Heart left ventricle (tissue), 16 donors: ENCODE measurements around the gene COLEC11. TPM values are rescaled to one million over a fixed set of nuclear protein-coding genes. Genes with fewer than 3 reads are reported as not detected.
"Not testable (repeated sequence)": the region's sequence is repeated elsewhere in the genome, so short reads cannot be mapped to it uniquely, and the experiment has no call there.

Source experiments
- ATAC-seq, 4 donors: fragments of 200-7000 bp; cut with Tn5 transposase; one replicate each; pipeline ENCODE4 v1.9.1; 2020 to 2022; ENCODE audit warnings: moderate library complexity in 4 of 4, mild to moderate bottlenecking in 3 of 4, moderate number of reproducible peaks in 1 of 4
- DNase-seq, 5 donors: peaks; one replicate each; pipeline ENCODE4 v3.0.0-alpha.2; 2020
- H3K27ac ChIP-seq, 12 donors: fragments of 200-600 bp; sonication (generic) in 4 of 12; one replicate each; pipeline versions ENCODE4 v1.5.0 to v1.8.0; 2016 to 2022; ENCODE audit warnings: mild to moderate bottlenecking in 2 of 12
- H3K27me3 ChIP-seq, 9 donors: fragments of 200-600 bp; sonication (generic) in 2 of 9; one replicate each; pipeline versions ENCODE4 v1.5.1 to v1.8.0; 2016 to 2022; ENCODE audit warnings: mild to moderate bottlenecking in 3 of 9
- H3K36me3 ChIP-seq, 9 donors: fragments of 200-600 bp; sonication (generic) in 2 of 9; one replicate each; pipeline versions ENCODE4 v1.5.0 to v1.8.0; 2018 to 2022; ENCODE audit warnings: mild to moderate bottlenecking in 2 of 9
- H3K4me1 ChIP-seq, 12 donors: fragments of 200-600 bp; sonication (generic) in 4 of 12; one replicate each; pipeline versions ENCODE4 v1.5.0 to v1.8.0; 2016 to 2022; ENCODE audit warnings: mild to moderate bottlenecking in 3 of 12
- H3K4me3 ChIP-seq, 12 donors: fragments of 200-600 bp; sonication (generic) in 4 of 12; one replicate each; pipeline versions ENCODE4 v1.5.0 to v1.8.0; 2017 to 2022; ENCODE audit warnings: mild to moderate bottlenecking in 9 of 12, moderate library complexity in 4 of 12
- H3K9me3 ChIP-seq, 12 donors: fragments of 200-600 bp; sonication (generic) in 4 of 12; one replicate each; pipeline versions ENCODE4 v1.5.0 to v1.8.0; 2016 to 2022; ENCODE audit warnings: mild to moderate bottlenecking in 1 of 12
- POLR2A ChIP-seq, 2 donors: fragments of 450-650 bp; IDR thresholded peaks; one replicate each; pipeline ENCODE4 v1.6.1; 2017; ENCODE audit warnings: antibody characterized with exemption in 2 of 2, mild to moderate bottlenecking in 2 of 2, moderate library complexity in 2 of 2
- WGBS, 4 donors: extraction: QIAGEN DNeasy Blood & Tissue Kit in 2 of 4; methylation state at CpG; one replicate each; pipeline versions ENCODE4 v1.1.5 to v1.1.7; 2013 to 2018; 5-methylcytosine and 5-hydroxymethylcytosine counted together
- intact Hi-C, 10 donors: fragments of 100-400 bp; cut with DNase I; formaldehyde crosslinking; loops; one replicate each; pipeline versions ENCODE4 v1.11.1 to v1.14.2; 2022
- polyA plus RNA-seq, 2 donors: library from polyadenylated mRNA; stranded (reverse); fragments of 200-250 nt; gene quantifications; one replicate each; pipeline ENCODE4 v1.2.3, GENCODE V29; 2013
- total RNA-seq, 9 donors: library from RNA; depleted of rRNA in 2 of 9; stranded (reverse); fragments of >200 nt in 2 of 9; fragmentation: NEBNext Ultra II Directional in 3 of 9; extraction: Animal tissue kit (Norgen Biotek cat#: 25700) in 3 of 9; gene quantifications; one replicate each; pipeline versions ENCODE4 v1.1.0 to v1.2.4, GENCODE V29; 2016 to 2023
- TF ChIP-seq, protein P1 (sequence below), 12 donors: fragments of 200-600 bp; sonication (generic) in 4 of 12; IDR thresholded peaks; one replicate each; pipeline versions ENCODE4 v1.5.0 to v1.8.0; 2018 to 2022; ENCODE audit warnings: antibody characterized with exemption in 12 of 12, mild to moderate bottlenecking in 5 of 12
- donor health status: ischemic (EF 13 %, LVEDD 7.1; RV severe dilation, severe dysfunction).
- donor health status: healthy with polysubstance abuse.
- donor health status: DM: no; HTN: yes; CAD: no.
- donor health status: DM: no; HTN: no; CAD: no.
- donor health status: ischemic (EF 25% LVEDD 6.9; RV normal size, moderate dysfunction).
- donor health status: ischemic (EF 25% LVEDD 5.7; RV mildly dilated, moderate dysfunction).
- donor health status: healthy.
- donor health status: DM: yes; HTN: yes; CAD: no.
- donor health status: ischemic (EF 35%, LVEDD 5.7; RV mildly dilated, moderate dysfunction).
- donor health status: nonischemic (EF 11% LVEDD 7.7; RV severe dilation, severe dysfunction).
- donor health status: DM: yes; HTN: yes; CAD: no.
- donor health status: PGD.
- donor health status: ischemic (EF 29% LVEDD 5.4; RV normal size, mild dysfunction).
- donor health status: nonischemic (EF 23%, LVEDD 6.1; RV moderate dilation, normal function).

The COLEC11 gene
- total and polyA plus RNA-seq, 11 donors = 2.3 to 12.5 (median 3.1) TPM

DNA sequence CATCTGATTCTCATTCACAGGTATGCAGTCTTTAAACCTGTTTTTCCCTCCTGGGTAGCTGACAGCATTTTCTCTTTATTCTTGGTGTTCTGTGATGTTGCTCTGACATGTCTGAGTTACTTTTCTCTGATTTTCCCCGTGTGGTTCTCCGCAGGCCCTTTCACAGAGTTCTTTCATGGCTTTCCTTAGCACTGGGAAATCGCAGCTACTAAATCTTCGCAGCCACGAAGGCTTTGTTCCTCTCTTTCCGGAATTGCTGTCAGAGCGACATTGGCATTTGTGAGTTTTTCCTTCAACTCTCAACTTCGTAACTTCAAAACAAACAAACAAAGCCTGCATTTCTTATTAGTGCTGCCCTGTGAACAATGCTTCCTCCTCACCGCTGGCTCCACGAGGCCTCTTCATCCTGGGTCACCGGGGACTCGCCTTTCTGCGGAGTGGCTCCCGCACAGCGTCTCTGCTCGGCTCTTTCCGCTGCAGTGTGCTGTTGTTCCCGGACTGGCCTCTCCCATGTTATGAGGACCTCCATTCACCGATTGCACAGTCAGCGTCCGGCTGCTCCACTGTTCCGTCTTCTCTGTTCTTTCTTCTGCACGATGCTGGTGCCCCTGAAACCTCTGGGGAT, 16.1 kb downstream of the COLEC11 start:
- intact Hi-C loops = no loop called here
- Histone ChIP-seq H3K4me1 (no peaks in the 10 kb centered on the region), H3K27me3 (no peaks in the 10 kb centered on the region), H3K36me3 (no peaks in the 10 kb centered on the region), H3K27ac (no peak overlapping the region), H3K9me3 (peaks cover 0 to 15% (median 2%) of the 10 kb centered on the region in 12 donors), H3K4me3 (no peak overlapping the region)
- 57 to 79% (median 67%) methylated on average over 23 of the region's 23 CpGs for WGBS, 4 donors
- no peak for ATAC-seq
- no peak for DNase-seq
- TF ChIP-seq, protein P1, sequence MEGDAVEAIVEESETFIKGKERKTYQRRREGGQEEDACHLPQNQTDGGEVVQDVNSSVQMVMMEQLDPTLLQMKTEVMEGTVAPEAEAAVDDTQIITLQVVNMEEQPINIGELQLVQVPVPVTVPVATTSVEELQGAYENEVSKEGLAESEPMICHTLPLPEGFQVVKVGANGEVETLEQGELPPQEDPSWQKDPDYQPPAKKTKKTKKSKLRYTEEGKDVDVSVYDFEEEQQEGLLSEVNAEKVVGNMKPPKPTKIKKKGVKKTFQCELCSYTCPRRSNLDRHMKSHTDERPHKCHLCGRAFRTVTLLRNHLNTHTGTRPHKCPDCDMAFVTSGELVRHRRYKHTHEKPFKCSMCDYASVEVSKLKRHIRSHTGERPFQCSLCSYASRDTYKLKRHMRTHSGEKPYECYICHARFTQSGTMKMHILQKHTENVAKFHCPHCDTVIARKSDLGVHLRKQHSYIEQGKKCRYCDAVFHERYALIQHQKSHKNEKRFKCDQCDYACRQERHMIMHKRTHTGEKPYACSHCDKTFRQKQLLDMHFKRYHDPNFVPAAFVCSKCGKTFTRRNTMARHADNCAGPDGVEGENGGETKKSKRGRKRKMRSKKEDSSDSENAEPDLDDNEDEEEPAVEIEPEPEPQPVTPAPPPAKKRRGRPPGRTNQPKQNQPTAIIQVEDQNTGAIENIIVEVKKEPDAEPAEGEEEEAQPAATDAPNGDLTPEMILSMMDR (IDR thresholded peaks at IDR 0.05) = no peak
- TF ChIP-seq POLR2A (IDR thresholded peaks at IDR 0.05) = no peak

DNA sequence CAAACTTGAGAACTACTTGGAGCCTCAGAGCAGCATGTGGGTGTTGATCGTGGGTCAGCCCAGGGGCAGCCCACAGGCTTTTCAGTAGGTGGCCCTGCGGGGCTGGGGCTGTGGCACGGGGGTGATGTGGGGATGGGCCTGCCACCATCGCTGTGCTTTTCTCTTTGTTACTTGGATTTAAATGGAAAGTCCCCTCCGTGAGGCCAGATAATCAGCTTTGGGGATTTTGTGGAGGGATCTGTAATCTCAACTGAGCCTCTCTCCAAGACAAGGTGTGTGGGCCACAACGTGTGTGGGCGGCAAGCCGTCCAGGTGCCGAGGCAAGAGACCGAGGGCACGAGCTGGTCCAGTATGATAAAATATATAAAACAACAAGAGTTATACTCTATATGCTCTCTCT, 16.7 kb downstream of the COLEC11 start:
- Histone ChIP-seq H3K4me3 (no peak overlapping the region), H3K36me3 (no peaks in the 10 kb centered on the region), H3K27me3 (no peaks in the 10 kb centered on the region), H3K4me1 (no peaks in the 10 kb centered on the region), H3K9me3 (peaks cover 0 to 15% (median 2%) of the 10 kb centered on the region in 12 donors), H3K27ac (no peak overlapping the region)
- no peak for TF ChIP-seq POLR2A (IDR thresholded peaks at IDR 0.05)
- TF ChIP-seq, protein P1 (IDR thresholded peaks at IDR 0.05) = no peak
- intact Hi-C loops = no loop called here
- DNase-seq = no peak
- WGBS, 4 donors = 80 to 88% (median 84%) methylated on average over 10 to 11 of the region's 11 CpGs
- ATAC-seq = no peak

DNA sequence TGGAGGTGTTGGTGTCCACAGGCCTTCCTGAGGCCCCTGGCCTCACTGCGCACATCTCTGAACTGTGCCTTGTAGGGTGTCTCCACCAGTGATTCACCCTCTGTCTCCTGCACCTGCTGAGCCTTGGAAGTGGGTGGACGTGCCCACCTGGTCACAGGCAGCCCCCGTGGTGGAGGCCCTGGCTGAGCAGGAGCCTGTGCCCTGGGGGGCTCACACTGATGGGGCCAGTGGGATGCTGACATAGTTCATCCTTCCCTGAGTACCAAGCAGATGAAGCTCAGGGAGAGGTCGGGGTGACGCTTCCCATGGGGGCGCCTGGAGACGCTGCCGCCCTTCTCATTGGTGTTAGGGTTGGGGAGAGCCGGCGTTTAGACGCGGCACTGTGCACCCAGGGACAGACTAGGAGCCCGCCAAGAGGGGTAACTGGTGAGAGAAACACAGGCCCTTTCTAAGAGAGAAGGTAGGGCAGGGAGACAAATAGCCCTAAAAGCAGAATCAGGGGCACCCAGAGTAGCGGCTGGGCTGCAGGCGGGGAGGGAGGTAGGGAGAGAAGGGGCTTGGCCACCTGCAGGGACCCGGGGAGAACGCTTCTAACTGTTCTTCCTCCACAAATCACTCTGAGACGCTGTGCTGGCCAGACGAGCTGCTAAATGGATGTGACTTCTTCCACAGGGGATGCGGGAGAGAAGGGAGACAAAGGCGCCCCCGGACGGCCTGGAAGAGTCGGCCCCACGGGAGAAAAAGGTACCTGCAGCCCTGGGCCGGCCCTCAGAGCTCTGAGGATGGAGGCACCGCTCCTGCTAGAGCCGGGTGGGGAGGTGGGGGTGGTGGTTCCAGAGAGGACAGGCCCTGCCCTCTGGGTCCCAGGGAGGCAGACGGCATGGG, 18.0 kb downstream of the COLEC11 start:
- no peak overlapping the region for H3K4me3 ChIP-seq
- no peaks in the 10 kb centered on the region for H3K27me3 ChIP-seq
- H3K27ac ChIP-seq = no peak overlapping the region
- DNase-seq = no peak
- TF ChIP-seq POLR2A (IDR thresholded peaks at IDR 0.05) = no peak
- TF ChIP-seq, protein P1 (IDR thresholded peaks at IDR 0.05) = no peak
- peaks cover 0 to 15% (median 2%) of the 10 kb centered on the region in 12 donors for H3K9me3 ChIP-seq
- 87 to 92% (median 90%) methylated on average over 25 to 29 of the region's 29 CpGs for WGBS, 4 donors
- no peaks in the 10 kb centered on the region for H3K4me1 ChIP-seq
- H3K36me3 ChIP-seq = no peaks in the 10 kb centered on the region
- ATAC-seq = peak in 1 of 4 donors; percentile 34
- intact Hi-C loops = no loop called here

DNA sequence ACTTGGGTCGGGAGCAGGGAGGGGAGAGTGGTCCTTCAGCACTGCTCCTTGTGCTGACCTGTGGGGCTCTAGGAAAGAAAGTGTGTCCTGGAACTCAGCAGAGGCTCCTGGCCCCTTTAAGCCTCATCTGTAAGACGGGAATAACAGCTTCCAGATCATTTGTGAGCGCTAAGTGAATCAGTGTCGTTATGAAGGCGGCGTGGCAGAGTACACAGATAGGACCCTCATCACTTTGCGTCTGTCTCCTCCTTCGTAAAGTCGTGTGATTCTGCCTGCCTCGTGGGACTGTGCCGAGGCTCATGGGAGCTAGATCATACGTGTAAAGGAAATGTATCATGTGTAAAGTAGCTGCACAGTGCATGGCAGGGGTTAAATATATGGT, 18.6 kb downstream of the COLEC11 start:
- intact Hi-C loops = no loop called here
- Histone ChIP-seq H3K4me3 (no peak overlapping the region), H3K4me1 (no peaks in the 10 kb centered on the region), H3K36me3 (no peaks in the 10 kb centered on the region), H3K9me3 (peaks cover 0 to 15% (median 2%) of the 10 kb centered on the region in 12 donors), H3K27ac (no peak overlapping the region), H3K27me3 (no peaks in the 10 kb centered on the region)
- WGBS, 4 donors = 92 to 95% (median 93%) methylated on average over 12 of the region's 12 CpGs
- no peak for DNase-seq
- no peak for TF ChIP-seq POLR2A (IDR thresholded peaks at IDR 0.05)
- TF ChIP-seq, protein P1 (IDR thresholded peaks at IDR 0.05) = no peak
- ATAC-seq = no peak

DNA sequence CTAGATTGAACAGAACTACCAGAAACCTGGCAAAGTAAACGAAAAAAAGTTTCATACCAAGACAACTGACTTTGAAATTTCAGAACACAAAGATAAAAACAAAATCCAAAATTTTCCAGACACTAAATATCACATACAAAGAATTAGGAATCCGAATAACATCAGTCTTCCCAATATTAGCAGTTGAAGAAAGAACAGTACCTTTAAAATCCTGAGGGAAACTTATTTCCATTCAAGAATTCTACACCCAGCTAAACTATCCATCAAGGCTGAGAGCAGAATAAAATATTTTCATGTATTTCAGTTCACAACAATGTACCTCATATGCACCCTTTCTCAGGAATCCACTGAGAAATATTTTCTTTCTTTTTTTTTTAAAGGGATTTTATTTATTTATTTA, 19.8 kb downstream of the COLEC11 start:
- intact Hi-C loops, H3K27me3 ChIP-seq, H3K4me1 ChIP-seq, H3K27ac ChIP-seq, DNase-seq, H3K4me3 ChIP-seq, ATAC-seq, H3K36me3 ChIP-seq: not testable (repeated sequence)
- WGBS, 4 donors = 62 to 89% (median 81%) methylated on average over 2 of the region's 2 CpGs
- H3K9me3 ChIP-seq = peaks cover 0 to 15% (median 2%) of the 10 kb centered on the region in 12 donors

DNA sequence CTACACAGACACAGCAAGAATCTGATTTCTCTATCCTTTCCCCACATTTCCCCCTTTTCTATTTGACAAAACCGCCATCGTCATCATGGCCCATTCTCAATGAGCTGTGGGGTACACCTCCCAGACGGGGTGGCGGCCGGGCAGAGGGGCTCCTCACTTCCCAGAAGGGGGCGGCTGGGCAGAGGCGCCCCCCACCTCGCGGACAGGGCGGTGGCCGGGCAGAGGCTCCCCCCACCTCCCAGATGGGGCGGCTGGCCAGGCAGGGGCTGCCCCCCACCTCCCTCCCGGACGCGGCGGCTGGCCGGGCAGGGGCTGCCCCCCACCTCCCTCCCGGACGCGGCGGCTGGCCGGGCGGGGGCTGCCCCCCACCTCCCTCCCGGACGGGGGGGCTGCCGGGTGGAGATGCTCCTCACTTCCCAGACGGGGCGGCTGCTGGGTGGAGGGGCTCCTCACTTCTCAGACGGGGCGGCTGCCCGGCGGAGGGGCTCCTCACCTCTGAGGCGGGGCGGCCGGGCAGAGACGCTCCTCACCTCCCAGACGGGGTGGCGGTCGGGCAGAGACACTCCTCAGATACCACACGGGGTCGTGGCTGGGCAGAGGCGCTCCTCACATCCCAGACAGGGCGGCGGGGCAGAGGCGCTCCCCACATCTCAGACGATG, 20.8 kb downstream of the COLEC11 start:
- ATAC-seq, H3K4me3 ChIP-seq, H3K27me3 ChIP-seq, H3K36me3 ChIP-seq, H3K4me1 ChIP-seq, H3K27ac ChIP-seq, intact Hi-C loops: not testable (repeated sequence)
- H3K9me3 ChIP-seq = peaks cover 0 to 15% (median 2%) of the 10 kb centered on the region in 12 donors
- peak in 1 of 5 donors; percentile 9 for DNase-seq
- WGBS, 4 donors = 95 to 96% (median 96%) methylated on average over 13 to 46 of the region's 46 CpGs
